ENCODE data around the gene ANTXR1. TPM values are rescaled to one million over a fixed set of nuclear protein-coding genes. Genes with fewer than 3 reads are reported as not detected.

The ANTXR1 gene
- polyA plus RNA-seq, 1 of the 3 experiments (the other 2 are of a cell fraction) = 114 TPM

GRCh38 chr2:69212238-69213028, 199.5 kb downstream of the ANTXR1 start:
- Histone ChIP-seq H3K4me2 (no peak overlapping the region), H3K36me3 (replicated peaks in 1 of 2; ENCODE audit: control insufficient read depth in 1 of 2, insufficient read depth in 2 of 2, low read length in 1 of 2) (peaks cover 21 to 31% of the 10 kb centered on the region in 2 experiments), H3K9ac (no peak overlapping the region), H3K27ac (ENCODE audit: low read depth in 2 of 2, low read length in 1 of 2) (peak overlapping the region in 1 of 2 experiments; percentile 87; a peak in 3 of 4 replicates), H3F3A (replicated peaks; ENCODE audit: insufficient read depth) (no peaks in the 10 kb centered on the region), H3K79me2 (ENCODE audit: insufficient read depth) (no peaks in the 10 kb centered on the region; the same call in 1 of the 2 replicates), H3K4me3 (ENCODE audit: low read depth in 2 of 2, low read length in 1 of 2) (no peak overlapping the region), H2AFZ (ENCODE audit: low read depth) (no peak overlapping the region), H3K27me3 (ENCODE audit: insufficient read depth) (no peaks in the 10 kb centered on the region), H3K9me2 (no peaks in the 10 kb centered on the region), H3K4me1 (ENCODE audit: control insufficient read depth in 1 of 2, insufficient read depth in 2 of 2, low read depth in 1 of 2, low read length in 1 of 2) (peaks cover 10 to 43% of the 10 kb centered on the region in 2 experiments; a peak in 3 of 4 replicates), H4K20me1 (ENCODE audit: insufficient read depth) (no peaks in the 10 kb centered on the region), H3K9me3 (no peaks in the 10 kb centered on the region)
- DNase-seq = no peak
- CTCF ChIA-PET = interaction anchor here (1.0 to 1.9 kb wide), 4 partner anchors 10 to 200 kb away, joined by 3 to 7 read pairs (median 4); no protein-coding TSS in a partner anchor
- no peak for TF ChIP-seq GABPA (IDR thresholded peaks at IDR 0.05; ENCODE audit: low read depth)
- no peak for TF ChIP-seq MEF2A (IDR thresholded peaks at IDR 0.05; ENCODE audit: borderline replicate concordance, low read depth)
- no peak for TF ChIP-seq USF2 (IDR thresholded peaks at IDR 0.05; ENCODE audit: borderline replicate concordance, low read depth, low read length)
- WGBS (ENCODE audit: low lambda C conversion rate) = 97% methylated on average over 4 of the region's 4 CpGs
- POLR2A ChIA-PET = no interaction called here

GRCh38 chr2:69213201-69213600, 200.2 kb downstream of the ANTXR1 start:
- no peak overlapping the region for H3K9ac ChIP-seq

More at GRCh38 chr2:69213201-69213600, 200.2 kb downstream of the ANTXR1 start:
- Histone ChIP-seq H3K79me2 (ENCODE audit: insufficient read depth) (no peaks in the 10 kb centered on the region), H3F3A (replicated peaks; ENCODE audit: insufficient read depth) (no peaks in the 10 kb centered on the region), H3K4me1 (ENCODE audit: control insufficient read depth in 1 of 2, insufficient read depth in 2 of 2, low read depth in 1 of 2, low read length in 1 of 2) (peaks cover 10 to 45% of the 10 kb centered on the region in 2 experiments; a peak in 3 of 4 replicates), H3K9me2 (no peaks in the 10 kb centered on the region), H3K36me3 (replicated peaks in 1 of 2; ENCODE audit: control insufficient read depth in 1 of 2, insufficient read depth in 2 of 2, low read length in 1 of 2) (peaks cover 26 to 29% of the 10 kb centered on the region in 2 experiments), H3K9me3 (no peaks in the 10 kb centered on the region), H3K4me3 (ENCODE audit: low read depth in 2 of 2, low read length in 1 of 2) (no peak overlapping the region), H3K4me2 (no peak overlapping the region), H3K27me3 (ENCODE audit: insufficient read depth) (no peaks in the 10 kb centered on the region), H3K27ac (ENCODE audit: low read depth in 2 of 2, low read length in 1 of 2) (peak overlapping the region; percentile 20 to 87), H4K20me1 (ENCODE audit: insufficient read depth) (no peaks in the 10 kb centered on the region), H2AFZ (ENCODE audit: low read depth) (no peak overlapping the region)
- no peak for TF ChIP-seq CTCF (IDR thresholded peaks at IDR 0.05)
- TF ChIP-seq ZBTB33 (IDR thresholded peaks at IDR 0.05; ENCODE audit: borderline replicate concordance, low read depth) = no peak
- no peak for TF ChIP-seq USF1 (IDR thresholded peaks at IDR 0.05; ENCODE audit: borderline replicate concordance, low read depth)
- TF ChIP-seq RCOR1 (IDR thresholded peaks at IDR 0.05; ENCODE audit: low read length) = peak; percentile 46; the same call in 1 of the 2 replicates
- TF ChIP-seq ELF1 (IDR thresholded peaks at IDR 0.05) = no peak
- no peak for TF ChIP-seq SMC3 (IDR thresholded peaks at IDR 0.05; ENCODE audit: low read depth, low read length)
- TF ChIP-seq SIN3A (IDR thresholded peaks at IDR 0.05; ENCODE audit: borderline replicate concordance, low read depth, low read length) = no peak
- TF ChIP-seq RFX5 (IDR thresholded peaks at IDR 0.05; ENCODE audit: low read length) = no peak
- no peak for TF ChIP-seq TAF1 (IDR thresholded peaks at IDR 0.05; ENCODE audit: borderline replicate concordance, low read depth, low read length)
- 0 out of 4 replicates have a peak, but pooled peaks of 1 of the 2 experiments have one; percentile 30 for TF ChIP-seq EP300 (IDR thresholded peaks at IDR 0.05; ENCODE audit: borderline replicate concordance in 1 of 2, low read depth in 1 of 2, low read length in 1 of 2)
- ChIA-PET POLR2A (no interaction called here), CTCF (interaction anchor here (1.0 to 1.9 kb wide), 6 partner anchors 11 to 201 kb away, joined by 3 to 8 read pairs (median 4); partner anchors contain the start of gene ANTXR1)
- peak; percentile 60 for DNase-seq
- 58% methylated on average over 4 of the region's 4 CpGs for WGBS (ENCODE audit: low lambda C conversion rate)

Measured in SK-N-SH (cell line).